Raji (cell line): ENCODE measurements around the gene ELOVL5.

Source experiments
- POLR2A ChIP-seq: IDR thresholded peaks from 2 replicates; pipeline ENCODE4 v1.6.1; 2011; ENCODE audit warnings: low read depth, low read length, control low read depth; ENCODE audit not compliant: insufficient read depth

Gene ELOVL5

DNA sequence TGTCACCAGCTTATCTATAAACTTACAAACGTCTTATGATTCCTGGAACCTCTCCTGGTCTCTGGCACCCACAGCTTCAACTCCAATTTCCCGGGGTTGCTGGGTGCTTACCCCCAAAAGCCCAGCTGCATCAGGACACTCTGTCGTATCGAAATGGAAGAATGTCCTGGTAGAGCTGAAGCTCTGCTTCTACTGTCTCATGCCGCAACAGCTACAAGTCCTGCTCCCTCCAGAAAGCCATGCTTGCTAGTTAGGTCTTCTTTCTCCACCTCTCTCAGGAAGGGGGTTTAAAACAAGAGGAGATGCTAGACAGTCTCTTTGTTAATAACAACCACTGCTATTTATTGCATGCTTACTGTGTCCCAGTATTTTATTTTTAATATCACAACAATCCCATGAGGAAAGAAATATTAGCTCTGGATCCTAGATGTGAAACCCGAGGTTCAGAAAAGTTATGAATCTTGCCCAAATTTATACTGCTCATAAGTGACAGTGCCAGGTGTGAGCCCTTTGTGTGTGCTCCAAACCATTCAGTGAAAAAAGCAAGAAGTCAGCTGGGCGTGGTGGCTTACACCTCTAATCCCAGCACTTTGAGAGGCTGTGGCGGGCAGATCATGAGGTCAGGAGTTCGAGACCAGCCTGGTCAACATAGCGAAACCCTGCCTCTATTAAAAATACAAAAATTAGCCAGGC lies 117.8 kb downstream of the ELOVL5 start:
- TF ChIP-seq POLR2A: no peak

- TF ChIP-seq POLR2A: no peak
Measured at GRCh38 chr6:53227847-53228246, 120.9 kb downstream of the ELOVL5 start.

DNA sequence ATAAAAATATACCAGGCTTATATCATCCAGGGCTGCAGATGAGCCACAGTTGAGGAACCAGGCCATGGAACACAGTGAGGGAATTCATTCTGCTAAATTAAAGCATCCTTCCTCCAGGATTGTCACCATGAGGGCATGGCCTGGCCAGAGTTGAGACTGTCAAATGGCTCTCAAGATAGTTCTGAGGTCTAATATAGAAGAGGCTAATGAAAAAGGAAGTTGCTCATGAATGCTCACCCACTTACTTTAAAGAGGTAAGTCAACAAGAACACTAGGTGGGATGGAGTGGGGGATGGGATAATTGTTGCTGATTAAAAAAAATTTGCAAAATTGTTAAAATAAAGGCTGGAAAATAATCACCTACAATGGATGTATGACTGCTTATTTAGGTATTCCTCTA lies 128.1 kb downstream of the ELOVL5 start:
- no peak for TF ChIP-seq POLR2A
